NCI-H82 (cell line): Measurements from ENCODE around the gene PODXL2.
A peak's percentile ranks its signal among the peaks of the same experiment; 100 is the strongest.
"Not testable (repeated sequence)": the region's sequence is repeated elsewhere in the genome, so short reads cannot be mapped to it uniquely, and the experiment has no call there.

Source experiments
- DNase-seq: peaks from one replicate; lab custom pipeline; 2025; lab: John Stamatoyannopoulos, UW

The PODXL2 gene

DNA sequence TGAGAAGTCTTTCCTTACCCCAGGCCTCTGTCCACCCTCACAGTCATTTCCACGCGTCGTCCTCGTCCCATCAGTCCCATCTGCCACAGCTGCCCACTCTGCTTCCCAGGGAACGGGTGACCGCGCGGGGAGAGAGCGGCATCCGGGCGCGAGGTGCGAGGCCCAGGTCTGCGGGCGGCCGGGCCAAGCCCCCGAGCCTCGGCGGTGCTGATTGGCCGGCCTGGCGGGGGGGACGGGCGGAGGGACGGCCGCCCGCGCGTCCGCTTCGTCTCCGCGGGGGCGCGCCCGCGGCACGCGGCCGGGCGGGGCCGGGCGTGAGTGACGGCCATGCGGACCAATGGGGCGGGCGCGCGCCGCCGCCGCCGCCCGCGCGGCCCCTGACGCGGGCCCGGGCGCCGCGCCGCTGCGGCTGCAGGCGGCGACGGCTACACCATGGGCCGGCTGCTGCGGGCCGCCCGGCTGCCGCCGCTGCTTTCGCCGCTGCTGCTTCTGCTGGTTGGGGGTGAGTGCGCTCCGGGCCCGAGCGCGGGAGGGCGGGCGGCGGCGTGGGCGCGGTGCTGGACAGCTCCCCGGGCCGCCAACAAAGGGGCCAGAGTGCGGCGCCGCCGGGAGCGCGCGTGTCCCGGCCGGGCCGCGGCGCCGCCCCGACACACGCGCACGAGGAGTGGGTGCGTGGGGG is at the start of gene PODXL2:
TSS of gene PODXL2 (plus strand) at position 398 of the 679 bp plus-strand sequence. CDS start at position 433, 35 bp downstream.
- DNase-seq, result peak; percentile 88

GRCh38 chr3:127580327-127581060 is 48.5 kb upstream of the PODXL2 start:
- no peak for DNase-seq

GRCh38 chr3:127584734-127585133 is 44.3 kb upstream of the PODXL2 start:
- DNase-seq, result no peak

- no peak for DNase-seq
Measured at GRCh38 chr3:127585163-127585812, 43.7 kb upstream of the PODXL2 start.

DNA sequence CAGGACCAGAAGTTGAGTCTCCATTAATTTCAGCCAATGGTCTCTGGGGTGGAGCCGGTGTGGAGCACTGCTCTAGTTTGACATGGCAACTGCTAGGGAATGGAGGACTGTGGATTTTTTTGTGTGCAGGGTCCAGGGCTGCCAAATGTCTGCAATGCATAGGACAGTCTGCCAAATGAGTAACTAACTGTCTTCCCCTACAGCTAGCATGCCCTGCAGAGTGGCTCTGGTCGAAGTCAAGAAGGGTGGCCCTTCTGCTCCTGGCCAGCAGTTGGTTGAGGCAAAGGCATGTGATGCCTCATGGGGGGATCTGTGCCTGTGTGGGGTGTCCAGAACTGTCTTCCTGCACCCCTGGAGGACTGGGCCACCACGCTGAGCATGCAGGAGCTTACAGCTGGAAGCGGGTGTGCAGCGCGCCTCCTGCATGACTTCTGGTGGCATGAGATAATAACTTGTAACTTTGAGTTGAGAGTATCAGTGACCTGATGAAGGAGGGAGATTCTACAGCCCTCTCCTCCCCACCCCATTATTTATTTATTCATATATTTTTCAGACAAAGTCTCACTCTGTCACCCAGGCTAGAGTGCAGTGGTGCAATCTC is 43.1 kb upstream of the PODXL2 start:
- DNase-seq, result no peak

- no peak for DNase-seq
Measured at GRCh38 chr3:127587876-127588275, 41.1 kb upstream of the PODXL2 start.

DNA sequence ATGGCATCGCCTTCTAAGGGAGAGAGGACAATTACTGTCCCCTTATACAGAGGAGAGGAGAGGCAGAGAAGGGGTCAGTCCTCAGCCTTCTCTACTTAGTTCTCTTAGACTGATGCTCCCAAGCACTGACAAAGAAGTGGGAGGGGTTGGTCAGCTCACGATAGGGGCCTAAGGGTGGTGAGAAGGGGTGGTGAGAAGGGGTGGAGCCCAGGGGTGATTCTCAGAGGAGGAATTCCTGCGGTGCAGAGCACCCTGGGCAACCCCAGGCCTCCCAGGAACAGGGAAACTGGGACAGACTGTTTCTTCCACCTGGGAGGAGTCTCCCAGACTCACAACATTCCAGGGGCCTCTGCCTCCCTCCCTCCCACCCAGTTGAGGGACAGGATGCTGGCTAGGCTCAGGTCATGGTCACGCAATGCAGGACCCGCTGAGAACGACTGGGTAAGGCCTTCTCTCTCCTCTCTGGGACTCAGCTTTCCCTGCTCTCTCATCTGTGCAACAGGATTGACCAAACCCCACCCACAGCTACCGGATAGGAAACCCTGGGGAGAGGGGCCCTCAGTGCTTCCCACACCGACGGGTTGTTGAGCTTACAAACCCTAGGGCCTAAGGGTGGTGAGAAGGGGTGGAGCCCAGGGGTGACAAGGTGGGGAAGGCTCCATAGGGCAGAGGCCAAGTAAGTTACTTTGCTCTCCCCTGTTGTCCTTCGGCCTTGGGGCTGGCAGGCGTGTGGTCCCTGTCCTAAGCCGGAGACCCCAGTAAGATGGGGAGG is 40.0 kb upstream of the PODXL2 start:
- peak; percentile 56 for DNase-seq

DNA sequence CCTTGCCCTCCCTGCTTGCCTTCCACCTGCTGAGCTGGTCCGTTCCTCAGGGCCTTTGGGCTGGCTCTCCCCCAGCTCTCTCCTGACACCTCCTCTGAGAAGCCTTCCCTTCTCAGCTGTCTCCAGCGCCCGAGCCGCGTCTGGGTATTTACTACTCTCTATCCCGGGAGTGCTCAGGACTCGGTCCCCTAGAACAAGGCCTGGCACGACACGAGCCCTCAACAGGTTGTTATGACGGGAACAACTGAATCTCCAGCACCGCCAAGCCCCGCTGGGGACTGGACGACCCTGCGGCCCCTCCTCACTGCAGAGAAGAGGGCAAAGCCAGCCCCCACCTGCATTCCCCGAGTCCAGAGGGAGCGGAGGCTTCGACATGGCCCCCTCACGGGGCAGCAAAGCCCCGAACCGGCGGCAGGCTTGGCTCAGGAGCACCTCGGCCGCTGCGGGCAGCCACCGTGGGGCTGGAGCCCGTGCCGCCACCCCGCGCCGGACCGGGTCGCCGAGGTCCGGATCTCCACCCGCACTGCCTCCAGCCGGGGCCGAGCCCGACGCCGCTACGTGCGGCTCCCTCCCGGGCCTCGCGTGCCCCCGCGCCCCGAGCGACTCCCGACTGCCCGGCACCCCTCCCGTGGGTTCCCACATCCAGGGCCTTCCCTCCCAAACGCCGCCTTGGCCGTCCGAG is 39.2 kb upstream of the PODXL2 start:
- DNase-seq, result peak; percentile 57

DNA sequence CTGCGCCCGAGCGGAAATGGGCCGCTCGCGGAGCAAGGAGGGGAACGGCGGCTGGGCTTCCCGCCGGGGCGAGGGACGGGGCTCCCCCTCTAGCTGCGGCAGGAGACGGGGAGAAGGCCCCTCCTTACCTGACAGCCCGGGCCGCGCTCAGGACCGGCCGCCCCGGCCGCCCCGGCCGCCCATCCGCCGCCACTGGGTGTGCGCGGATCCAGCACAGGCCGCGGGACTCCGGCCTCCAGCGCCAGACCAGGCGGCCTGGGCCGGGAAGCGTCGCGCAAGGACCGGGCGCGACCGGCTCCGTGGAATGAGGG is 38.7 kb upstream of the PODXL2 start:
- no peak for DNase-seq

GRCh38 chr3:127590593-127591465 is 38.2 kb upstream of the PODXL2 start, which contains the start of gene TPRA1:
TPRA1 (minus strand) TSS chr3:127590733; CDS start chr3:127580146, 10,587 bp downstream.
- DNase-seq, result peak; percentile 100

DNA sequence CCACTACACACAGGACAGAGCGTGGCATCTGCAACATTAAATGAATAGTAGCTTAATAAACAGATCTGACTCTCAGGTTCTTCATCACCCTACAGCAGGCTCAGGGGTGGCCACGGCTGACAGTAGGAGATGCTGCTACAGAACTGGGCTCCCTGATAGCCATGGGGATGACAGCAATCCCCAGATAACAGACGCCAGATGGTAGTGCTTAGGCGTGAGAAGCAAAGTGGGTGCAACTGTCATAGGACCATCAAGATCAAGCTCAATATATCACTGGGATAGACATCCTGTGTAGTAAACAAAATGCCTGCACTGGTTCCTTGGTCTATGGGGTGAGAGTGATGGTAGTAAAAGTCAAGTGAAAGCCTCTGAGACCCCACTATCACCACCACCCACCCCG is 35.8 kb upstream of the PODXL2 start:
- DNase-seq, result peak; percentile 28

- no peak for DNase-seq
Measured at GRCh38 chr3:127595303-127595702, 33.7 kb upstream of the PODXL2 start.

GRCh38 chr3:127597020-127597771 is 31.8 kb upstream of the PODXL2 start:
- peak; percentile 90 for DNase-seq

- DNase-seq, result no peak
Measured at GRCh38 chr3:127598841-127599570, 30.0 kb upstream of the PODXL2 start.

- no peak for DNase-seq
Measured at GRCh38 chr3:127600749-127601456, 28.1 kb upstream of the PODXL2 start.

DNA sequence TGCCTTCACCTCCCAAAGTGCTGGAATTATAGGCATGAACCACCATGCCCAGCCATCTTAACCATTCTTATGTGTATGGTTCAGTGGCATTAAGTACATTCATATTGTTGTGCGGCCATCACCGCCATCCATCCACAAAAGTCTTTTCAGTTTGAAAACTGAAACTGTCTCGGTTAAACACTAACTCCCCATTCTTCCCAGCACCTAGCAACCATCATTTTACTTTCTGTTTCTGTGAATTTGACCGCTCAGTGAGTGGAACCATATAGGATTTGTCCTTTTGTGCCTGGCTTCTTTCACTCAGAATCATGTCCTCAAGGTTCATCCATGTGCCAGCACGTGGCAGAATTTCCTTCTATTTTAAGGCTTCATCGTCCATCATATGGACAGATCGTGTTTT is 24.9 kb upstream of the PODXL2 start:
- no peak for DNase-seq

DNA sequence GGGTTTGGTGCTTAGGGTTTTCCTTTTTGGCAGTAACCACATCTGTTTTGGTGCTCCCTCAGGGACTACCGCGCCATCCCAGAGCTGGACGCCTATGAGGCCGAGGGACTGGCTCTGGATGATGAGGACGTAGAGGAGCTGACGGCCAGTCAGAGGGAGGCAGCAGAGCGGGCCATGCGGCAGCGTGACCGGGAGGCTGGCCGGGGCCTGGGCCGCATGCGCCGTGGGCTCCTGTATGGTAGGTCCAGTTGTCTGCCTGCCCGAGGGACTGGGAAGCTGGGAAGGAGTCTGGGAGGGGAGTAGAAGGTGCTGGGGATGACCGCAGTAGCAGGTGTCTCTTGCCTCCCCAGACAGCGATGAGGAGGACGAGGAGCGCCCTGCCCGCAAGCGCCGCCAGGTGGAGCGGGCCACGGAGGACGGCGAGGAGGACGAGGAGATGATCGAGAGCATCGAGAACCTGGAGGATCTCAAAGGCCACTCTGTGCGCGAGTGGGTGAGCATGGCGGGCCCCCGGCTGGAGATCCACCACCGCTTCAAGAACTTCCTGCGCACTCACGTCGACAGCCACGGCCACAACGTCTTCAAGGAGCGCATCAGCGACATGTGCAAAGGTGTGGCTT is 24.3 kb upstream of the PODXL2 start:
- no peak for DNase-seq

GRCh38 chr3:127605547-127605946 is 23.4 kb upstream of the PODXL2 start:
- not testable (repeated sequence) for DNase-seq
